NCI-H2227 treated with DMSO at 0.1 percent for 48 hours (cell line): ENCODE results near the gene CSNK2A2.

Experiments used
- DNase-seq: peaks from one replicate; lab custom pipeline; 2025; lab: John Stamatoyannopoulos, UW

CSNK2A2 gene

GRCh38 chr16:58110571-58111301 is 87.2 kb downstream of the CSNK2A2 start:
- DNase-seq: no peak

- DNase-seq: no peak
Observed at GRCh38 chr16:58109881-58110280, 88.0 kb downstream of the CSNK2A2 start.

GRCh38 chr16:58109330-58109729 is 88.6 kb downstream of the CSNK2A2 start:
- no peak for DNase-seq
